ENCODE measurements around the gene TTLL3.

The TTLL3 gene

DNA sequence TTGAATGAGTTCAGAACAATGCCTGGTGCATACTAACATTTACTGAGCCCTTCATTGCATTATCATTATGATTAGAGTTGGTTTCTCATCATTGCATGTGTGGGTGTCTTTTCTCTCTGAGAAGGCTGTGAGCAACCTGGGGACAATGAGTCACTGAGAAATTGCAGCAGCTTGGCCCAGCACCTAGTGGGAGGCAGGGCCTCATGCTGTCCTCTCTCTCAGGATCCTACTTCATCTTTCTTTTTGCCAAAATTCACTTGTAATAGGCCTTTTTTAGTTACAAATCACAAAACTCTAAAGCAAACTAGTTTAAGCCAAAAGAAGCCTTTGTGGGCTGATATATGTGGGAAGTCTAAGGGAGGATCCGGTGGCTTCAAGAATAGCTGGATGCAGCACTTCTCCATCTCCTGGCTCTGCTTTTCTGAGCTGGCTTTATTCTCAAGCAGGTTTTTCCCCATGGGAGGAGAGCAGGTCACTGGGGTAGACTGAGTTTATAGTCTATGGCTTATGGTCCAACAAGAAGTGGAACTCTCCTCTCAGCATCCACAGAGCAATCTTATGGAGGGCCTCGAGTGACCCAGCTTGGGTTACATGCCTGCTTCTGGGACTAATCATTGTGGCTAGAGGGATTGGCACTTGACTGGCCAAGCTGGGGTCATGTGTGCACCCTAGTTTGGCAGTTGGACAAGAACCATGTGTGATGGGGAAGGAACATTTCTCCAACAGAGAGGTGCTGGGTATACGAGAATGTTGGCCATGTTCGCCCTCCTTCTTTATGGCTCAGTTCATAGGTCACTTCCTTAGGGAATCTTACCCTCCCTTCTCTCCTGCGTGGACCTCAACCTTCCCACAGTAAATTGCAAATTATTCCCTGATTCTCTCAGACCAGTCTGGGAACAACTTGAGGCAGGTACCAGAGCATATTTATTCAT is 31.7 kb upstream of the TTLL3 start:
- peak; percentile 89 for ATAC-seq
- DNase-seq, result peak; percentile 71 to 85
- H3K4me3 Mint-ChIP-seq, result peak overlapping the region; percentile 67 to 68
- no peaks in the 10 kb centered on the region for H3K27me3 Mint-ChIP-seq
- H3K9me3 Mint-ChIP-seq, result peaks cover 0 to 3% of the 10 kb centered on the region in 2 donors
- peaks cover 76% of the 10 kb centered on the region for H3K4me1 Mint-ChIP-seq
- H3K27ac Mint-ChIP-seq, result peak overlapping the region; percentile 98 to 99

DNA sequence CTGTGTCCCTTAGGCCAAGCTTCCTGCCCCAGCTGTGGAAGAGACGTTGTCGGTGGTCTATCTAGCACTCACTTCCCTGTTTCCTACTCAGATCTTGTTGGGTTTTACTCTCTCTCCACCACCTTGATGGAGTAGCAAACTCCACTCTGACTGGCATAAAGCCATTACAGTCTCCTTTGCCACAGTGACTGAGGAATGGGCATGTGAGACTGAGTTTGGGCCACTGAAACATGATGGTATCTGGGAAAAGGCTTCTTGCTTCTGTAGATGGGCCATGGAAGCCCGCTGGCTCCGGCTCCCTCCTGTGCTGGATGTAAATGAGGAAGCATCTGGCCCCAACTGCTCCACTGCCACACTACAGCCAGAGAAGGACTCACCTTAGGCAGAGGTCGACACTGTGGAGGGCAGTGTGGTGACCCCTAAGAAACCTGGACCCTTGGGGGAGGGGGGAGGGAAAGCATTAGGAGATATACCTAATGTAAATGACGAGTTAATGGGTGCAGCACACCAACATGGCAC is 30.9 kb upstream of the TTLL3 start:
- no peaks in the 10 kb centered on the region for H3K27me3 Mint-ChIP-seq
- H3K9me3 Mint-ChIP-seq, result peaks cover 0 to 3% of the 10 kb centered on the region in 2 donors
- peak overlapping the region; percentile 98 to 99 for H3K27ac Mint-ChIP-seq
- DNase-seq (peak in 1 of 2 donors; percentile 16), ATAC-seq (no peak)
- H3K4me1 Mint-ChIP-seq, result peaks cover 76% of the 10 kb centered on the region
- peak overlapping the region; percentile 68 to 74 for H3K4me3 Mint-ChIP-seq

- H3K4me3 Mint-ChIP-seq, result peak overlapping the region; percentile 68 to 74
- DNase-seq, result peak; percentile 61 to 77
- H3K4me1 Mint-ChIP-seq, result peaks cover 76% of the 10 kb centered on the region
These were observed 30.2 kb upstream of the TTLL3 start for GRCh38 chr3:9779721-9780457.

GRCh38 chr3:9780458-9780812 is 29.6 kb upstream of the TTLL3 start:
- peak overlapping the region; percentile 98 for H3K27ac Mint-ChIP-seq
- peaks cover 0 to 3% of the 10 kb centered on the region in 2 donors for H3K9me3 Mint-ChIP-seq
- DNase-seq (no peak), ATAC-seq (peak; percentile 3)
- no peaks in the 10 kb centered on the region for H3K27me3 Mint-ChIP-seq
- H3K4me3 Mint-ChIP-seq, result peak overlapping the region; percentile 68 to 74
- H3K4me1 Mint-ChIP-seq, result peaks cover 77% of the 10 kb centered on the region

More at GRCh38 chr3:9779721-9780457, 30.2 kb upstream of the TTLL3 start:
- ATAC-seq, result peak; percentile 73
- Mint-ChIP-seq H3K27me3 (no peaks in the 10 kb centered on the region), H3K27ac (peak overlapping the region; percentile 98), H3K9me3 (peaks cover 0 to 3% of the 10 kb centered on the region in 2 donors)

DNA sequence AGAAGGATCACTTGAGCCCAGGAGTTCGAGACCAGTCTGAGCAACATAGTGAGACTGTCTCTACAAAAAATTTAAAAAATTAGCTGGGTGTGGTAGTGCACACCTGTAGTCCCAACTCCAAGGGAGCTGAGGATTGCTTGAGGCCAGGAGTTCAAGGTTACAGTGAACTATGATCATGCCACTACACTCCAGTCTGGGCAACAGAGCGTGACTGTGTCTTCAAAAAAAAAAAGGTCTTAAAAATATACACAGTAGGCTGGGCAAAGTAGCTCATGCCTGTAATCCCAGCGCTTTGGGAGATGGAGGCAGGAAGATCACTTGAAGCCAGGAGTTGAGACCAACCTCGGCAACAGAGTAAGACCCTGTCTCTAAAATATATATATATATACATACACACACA is 29.2 kb upstream of the TTLL3 start:
- peaks cover 77% of the 10 kb centered on the region for H3K4me1 Mint-ChIP-seq
- H3K27ac Mint-ChIP-seq, result peak overlapping the region; percentile 98
- peaks cover 0 to 3% of the 10 kb centered on the region in 2 donors for H3K9me3 Mint-ChIP-seq
- H3K27me3 Mint-ChIP-seq, result no peaks in the 10 kb centered on the region
- ATAC-seq (no peak), DNase-seq (no peak)
- peak overlapping the region; percentile 68 to 74 for H3K4me3 Mint-ChIP-seq

- Mint-ChIP-seq H3K9me3 (peaks cover 0 to 3% of the 10 kb centered on the region in 2 donors), H3K4me3 (no peak overlapping the region), H3K4me1 (peaks cover 77% of the 10 kb centered on the region), H3K27ac (peak overlapping the region in 1 of 2 donors; percentile 51), H3K27me3 (no peaks in the 10 kb centered on the region)
- DNase-seq, result no peak
- no peak for ATAC-seq
These were observed 28.5 kb upstream of the TTLL3 start for GRCh38 chr3:9781551-9781950.

DNA sequence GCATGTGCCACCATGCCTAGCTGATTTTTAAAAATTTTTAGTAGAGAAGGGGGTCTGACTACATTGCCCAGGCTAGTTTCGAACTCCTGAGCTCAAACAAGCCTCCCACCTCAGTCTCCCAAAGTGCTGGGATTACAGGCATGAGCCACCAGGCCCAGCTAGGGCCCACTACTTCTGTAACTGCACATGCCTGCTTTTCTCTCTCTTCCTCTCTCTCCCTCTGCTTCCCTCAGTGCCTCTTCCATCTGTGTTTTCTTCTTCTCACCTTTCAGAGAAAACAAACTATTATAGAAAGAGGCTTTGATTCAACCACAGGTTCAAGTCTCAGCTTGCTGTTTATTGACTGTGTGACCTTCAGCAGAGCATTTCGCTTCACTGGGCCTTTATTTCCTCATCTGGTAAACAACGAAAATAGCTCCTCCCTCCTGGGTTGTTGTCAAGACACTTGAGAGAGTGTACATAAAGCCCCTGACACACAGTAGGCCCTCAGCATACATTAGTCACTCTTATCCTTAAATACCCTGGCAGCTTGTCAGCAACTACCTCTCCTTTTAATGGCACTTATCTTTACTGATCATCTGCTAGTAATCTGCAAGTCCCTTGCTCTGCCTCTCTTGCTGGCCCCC is 28.0 kb upstream of the TTLL3 start:
- Mint-ChIP-seq H3K9me3 (peaks cover 0 to 3% of the 10 kb centered on the region in 2 donors), H3K27me3 (no peaks in the 10 kb centered on the region), H3K4me3 (no peak overlapping the region), H3K4me1 (peaks cover 77% of the 10 kb centered on the region), H3K27ac (peak overlapping the region in 1 of 2 donors; percentile 51)
- no peak for DNase-seq
- no peak for ATAC-seq

DNA sequence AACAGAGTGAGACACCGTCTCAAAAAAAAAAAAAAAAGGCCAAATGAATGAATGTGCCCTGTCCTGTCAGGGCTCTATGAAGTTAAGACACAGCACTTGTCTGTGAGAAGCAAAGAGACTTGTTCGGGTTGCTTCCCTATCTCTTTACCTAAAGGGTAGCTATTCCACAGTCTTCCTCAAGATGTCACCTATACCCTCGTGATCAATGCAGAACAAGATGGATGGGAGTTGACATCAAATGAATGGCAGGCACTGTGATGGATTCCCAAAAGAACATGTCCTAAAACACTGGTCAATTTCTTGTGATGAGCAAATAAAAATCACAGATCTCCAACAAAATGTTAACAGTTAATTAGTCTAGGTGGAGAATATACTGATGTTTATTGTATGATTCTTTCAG is 27.3 kb upstream of the TTLL3 start:
- ATAC-seq (no peak), DNase-seq (no peak)
- peaks cover 77% of the 10 kb centered on the region for H3K4me1 Mint-ChIP-seq
- no peak overlapping the region for H3K4me3 Mint-ChIP-seq
- peaks cover 0 to under 1% of the 10 kb centered on the region in 2 donors for H3K9me3 Mint-ChIP-seq
- H3K27me3 Mint-ChIP-seq, result no peaks in the 10 kb centered on the region
- no peak overlapping the region for H3K27ac Mint-ChIP-seq

DNA sequence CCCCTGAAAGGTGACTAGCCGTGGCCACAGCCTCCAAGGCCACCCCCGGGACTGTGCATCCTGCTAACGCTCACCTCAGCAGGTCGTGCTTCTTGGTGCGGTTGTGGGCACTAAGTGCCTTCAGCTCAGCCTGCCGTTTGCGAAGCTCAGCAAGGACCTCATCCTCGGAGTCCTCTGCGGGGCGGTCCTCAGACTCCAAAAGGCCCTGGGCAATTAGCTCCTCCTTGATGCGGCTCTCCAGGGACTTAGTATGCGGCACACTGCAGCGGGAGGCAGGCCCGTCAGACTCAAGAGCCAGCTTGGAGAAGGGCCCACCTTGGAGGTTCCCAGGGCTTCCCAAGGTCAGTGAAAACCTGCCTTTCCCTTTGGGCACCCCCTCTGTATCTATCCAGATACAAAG is 26.1 kb upstream of the TTLL3 start:
- no peak for DNase-seq
- H3K27me3 Mint-ChIP-seq, result no peaks in the 10 kb centered on the region
- H3K4me1 Mint-ChIP-seq, result peaks cover 71% of the 10 kb centered on the region

DNA sequence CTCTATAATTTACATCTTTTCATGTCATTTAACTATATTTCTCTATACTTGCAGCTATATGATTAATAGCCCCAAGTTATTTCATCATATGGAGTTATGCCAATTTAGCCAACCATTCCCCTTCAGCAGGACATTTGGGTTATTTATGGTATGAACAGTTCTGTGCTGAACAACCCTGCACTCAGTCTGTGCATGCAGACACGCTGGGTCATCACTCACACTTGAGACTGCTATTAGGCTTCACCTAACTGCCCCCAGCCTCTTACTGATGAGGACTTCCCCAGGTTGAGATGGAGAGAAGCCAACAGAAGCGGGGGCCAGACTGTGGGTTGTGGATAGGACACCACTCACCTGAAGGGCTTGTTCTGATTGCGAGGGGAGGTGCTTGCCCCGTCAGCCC is 25.1 kb upstream of the TTLL3 start:
- Mint-ChIP-seq H3K27ac (no peak overlapping the region), H3K9me3 (no peaks in the 10 kb centered on the region), H3K27me3 (no peaks in the 10 kb centered on the region), H3K4me1 (peaks cover 71% of the 10 kb centered on the region), H3K4me3 (no peak overlapping the region)
- DNase-seq (no peak), ATAC-seq (no peak)

More for the DNA sequence above, 26.1 kb upstream of the TTLL3 start:
- Mint-ChIP-seq H3K9me3 (no peaks in the 10 kb centered on the region), H3K27ac (no peak overlapping the region), H3K4me3 (no peak overlapping the region)
- no peak for ATAC-seq

- ATAC-seq (no peak), DNase-seq (no peak)
- H3K4me3 Mint-ChIP-seq, result no peak overlapping the region
- no peaks in the 10 kb centered on the region for H3K27me3 Mint-ChIP-seq
- peak overlapping the region in 1 of 2 donors; percentile 66 for H3K27ac Mint-ChIP-seq
- no peaks in the 10 kb centered on the region for H3K9me3 Mint-ChIP-seq
- peaks cover 71% of the 10 kb centered on the region for H3K4me1 Mint-ChIP-seq
These were observed 24.5 kb upstream of the TTLL3 start for GRCh38 chr3:9785602-9786001.

- H3K4me1 Mint-ChIP-seq, result peaks cover 71% of the 10 kb centered on the region
- no peaks in the 10 kb centered on the region for H3K27me3 Mint-ChIP-seq
- H3K9me3 Mint-ChIP-seq, result no peaks in the 10 kb centered on the region
- no peak for DNase-seq
- H3K4me3 Mint-ChIP-seq, result no peak overlapping the region
- no peak for ATAC-seq
- H3K27ac Mint-ChIP-seq, result peak overlapping the region in 1 of 2 donors; percentile 46
These were observed 23.8 kb upstream of the TTLL3 start for GRCh38 chr3:9786209-9786739.

- ATAC-seq (no peak), DNase-seq (no peak)
- Mint-ChIP-seq H3K4me1 (peaks cover 71% of the 10 kb centered on the region), H3K9me3 (no peaks in the 10 kb centered on the region), H3K27ac (peak overlapping the region in 1 of 2 donors; percentile 57), H3K4me3 (peak overlapping the region; percentile 26 to 51), H3K27me3 (no peaks in the 10 kb centered on the region)
These were observed 23.0 kb upstream of the TTLL3 start for GRCh38 chr3:9786825-9787669.

DNA sequence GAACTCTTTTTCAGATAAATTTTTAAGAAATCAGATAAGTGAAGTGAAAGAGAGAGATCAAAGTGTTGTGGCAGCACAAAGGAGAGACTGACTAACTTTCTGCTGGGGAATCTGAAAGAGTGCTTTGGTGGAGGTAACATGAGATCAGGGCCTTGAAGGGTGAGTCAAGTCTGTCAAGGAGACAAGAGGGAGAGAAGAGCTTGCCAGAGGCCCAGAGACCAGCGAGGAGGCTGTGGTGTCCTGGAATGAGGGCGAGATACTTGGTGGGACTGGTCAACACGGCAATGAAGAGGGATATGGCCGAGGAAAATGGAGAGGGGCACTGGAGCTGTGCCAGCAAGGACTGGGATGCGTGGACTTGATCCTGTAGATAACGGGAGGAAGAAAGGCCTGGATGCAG is 22.3 kb upstream of the TTLL3 start:
- peak overlapping the region; percentile 26 to 51 for H3K4me3 Mint-ChIP-seq
- no peaks in the 10 kb centered on the region for H3K27me3 Mint-ChIP-seq
- no peaks in the 10 kb centered on the region for H3K9me3 Mint-ChIP-seq
- DNase-seq (no peak), ATAC-seq (no peak)
- H3K4me1 Mint-ChIP-seq, result peaks cover 65% of the 10 kb centered on the region
- H3K27ac Mint-ChIP-seq, result peak overlapping the region in 1 of 2 donors; percentile 57
